Daoy (cell line): ENCODE data around the gene GAREM1. TPM values are rescaled to one million over a fixed set of nuclear protein-coding genes. Genes with fewer than 3 reads are reported as not detected.
"Not testable (repeated sequence)": the region's sequence is repeated elsewhere in the genome, so short reads cannot be mapped to it uniquely, and the experiment has no call there.

Source experiments
- DNase-seq: peaks from one replicate; pipeline ENCODE4 v3.0.0-alpha.2; 2015; ENCODE audit warnings: low read depth
- total RNA-seq: library from RNA; depleted of rRNA; stranded (reverse); fragments of >200 nt; shearing (Covaris generic); gene quantifications from 2 replicates; pipeline ENCODE4 v1.2.3, GENCODE V29; 2014

Gene GAREM1
- total RNA-seq, 1 experiment from 2014 or later: 2.2 TPM

DNA sequence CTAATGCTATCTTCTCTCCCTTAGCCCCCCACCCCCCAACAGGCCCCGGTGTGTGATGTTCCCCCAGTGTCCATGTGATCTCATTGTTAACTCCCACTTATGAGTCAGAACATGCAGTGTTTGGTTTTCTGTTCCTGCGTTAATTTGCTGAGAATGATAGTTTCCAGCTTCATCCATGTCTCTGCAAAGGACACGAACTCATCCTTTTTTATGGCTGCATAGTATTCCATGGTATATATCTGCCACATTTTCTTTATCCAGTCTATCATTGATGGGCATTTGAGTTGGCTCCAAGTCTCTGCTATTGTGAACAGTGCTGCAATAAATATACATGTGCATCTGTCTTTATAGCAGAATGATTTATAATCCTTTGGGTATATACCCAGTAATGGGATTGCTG, 179.1 kb downstream of the GAREM1 start:
- not testable (repeated sequence) for DNase-seq

- no peak for DNase-seq
Observed at GRCh38 chr18:32290810-32291209, 179.9 kb downstream of the GAREM1 start.

GRCh38 chr18:32289483-32290075, 181.1 kb downstream of the GAREM1 start:
- peak; percentile 41 for DNase-seq

GRCh38 chr18:32287873-32288272, 182.8 kb downstream of the GAREM1 start:
- no peak for DNase-seq

GRCh38 chr18:32287249-32287648, 183.4 kb downstream of the GAREM1 start:
- peak; percentile 2 for DNase-seq

- no peak for DNase-seq
Observed at GRCh38 chr18:32286749-32287148, 183.9 kb downstream of the GAREM1 start.

DNA sequence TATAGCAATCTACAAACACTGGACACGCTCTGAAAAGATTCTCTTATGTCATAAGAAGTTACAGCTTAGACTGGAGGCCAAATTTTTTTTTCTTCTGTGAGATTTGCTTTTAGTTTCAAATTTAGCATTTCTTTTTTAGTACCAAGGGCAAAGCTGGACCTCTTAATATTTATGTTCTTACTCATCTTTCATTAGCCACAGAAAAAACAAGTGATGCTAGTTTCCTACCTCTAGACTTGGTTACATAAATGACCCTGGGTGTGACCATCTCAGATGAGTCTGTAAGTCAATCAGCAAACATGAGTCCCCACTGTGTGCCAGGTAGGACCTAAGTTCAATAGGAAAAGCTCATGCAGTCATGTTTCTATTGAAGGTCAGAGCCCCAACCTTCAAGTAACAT, 186.4 kb downstream of the GAREM1 start:
- DNase-seq: no peak

GRCh38 chr18:32280911-32281310, 189.8 kb downstream of the GAREM1 start:
- DNase-seq: no peak

DNA sequence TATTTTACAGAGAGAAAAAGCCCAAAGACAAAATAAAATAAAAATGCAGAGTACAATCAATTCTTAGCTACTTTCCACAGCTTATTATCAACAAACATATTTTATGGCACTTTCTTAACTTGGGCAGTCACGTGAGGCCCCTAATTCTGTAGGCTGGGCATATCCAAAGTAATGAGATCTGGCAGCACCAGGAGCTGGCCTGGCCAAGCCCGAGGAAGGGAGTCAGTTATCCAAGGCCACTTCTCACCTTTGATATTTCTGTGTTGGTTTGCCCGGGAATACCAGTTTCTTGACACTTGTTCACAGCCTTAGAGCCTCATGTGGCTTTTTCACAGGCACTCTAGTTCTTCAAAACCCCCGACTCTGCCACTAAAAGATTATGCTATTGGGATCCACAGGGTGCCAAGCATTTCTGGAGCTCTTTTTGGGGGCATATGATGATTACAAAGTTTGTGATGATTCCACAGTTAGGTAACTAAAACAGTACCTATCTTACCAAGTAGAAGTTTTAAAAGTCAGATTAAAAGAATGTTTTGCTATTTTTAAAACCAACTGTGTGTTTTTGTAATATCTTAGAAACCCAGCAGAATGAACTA, 190.4 kb downstream of the GAREM1 start:
- DNase-seq: no peak

DNA sequence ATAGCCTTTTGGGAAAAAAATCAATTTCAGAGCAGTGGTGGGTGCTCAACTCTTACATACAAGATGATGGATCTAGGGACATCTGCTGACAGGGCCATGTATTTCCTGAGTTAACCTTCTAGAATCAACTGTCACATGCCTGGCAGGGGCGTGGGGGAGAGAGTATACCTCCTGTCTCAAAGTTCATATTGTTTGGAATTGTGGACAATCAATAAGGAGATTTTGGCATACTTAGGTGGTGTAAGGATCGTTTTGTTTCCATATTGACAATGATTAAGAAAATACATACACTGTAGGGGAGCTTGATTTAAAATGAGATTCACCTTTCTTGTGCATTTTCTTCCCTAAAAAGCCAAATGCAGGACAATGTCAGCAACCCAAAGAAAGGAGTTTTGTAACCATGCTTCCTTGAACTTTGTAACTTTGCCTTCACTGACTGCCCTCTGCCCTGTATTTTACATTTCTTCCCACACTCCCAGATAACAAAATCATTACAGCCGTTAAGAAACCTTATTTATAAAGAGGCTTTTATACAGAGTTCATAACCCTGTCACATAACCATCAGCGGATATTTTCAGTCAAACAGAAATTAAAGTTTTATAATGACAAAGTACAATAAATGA, 192.4 kb downstream of the GAREM1 start:
- no peak for DNase-seq

GRCh38 chr18:32277549-32277948, 193.1 kb downstream of the GAREM1 start:
- no peak for DNase-seq

DNA sequence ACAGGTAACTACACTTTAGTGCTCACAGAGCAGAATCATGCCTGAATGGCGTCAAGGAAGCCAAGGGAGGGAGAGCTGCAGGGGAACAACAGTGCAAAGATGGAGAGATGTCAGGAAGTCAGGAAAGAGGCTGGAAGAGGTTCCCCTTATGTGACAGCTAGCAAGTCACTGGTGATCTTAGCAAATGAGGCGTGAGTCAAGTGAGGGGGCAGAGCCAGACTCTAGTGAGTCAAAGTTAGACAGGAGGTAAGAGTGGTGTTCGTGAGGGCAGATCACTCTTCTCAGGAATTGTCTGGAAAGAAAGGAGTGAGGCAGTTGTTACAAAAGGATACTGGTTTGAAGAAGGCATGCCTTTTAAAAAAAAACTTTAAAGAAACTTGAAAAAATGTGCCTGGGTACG, 193.8 kb downstream of the GAREM1 start:
- peak; percentile 18 for DNase-seq

- DNase-seq: no peak
Observed at GRCh38 chr18:32276256-32276655, 194.4 kb downstream of the GAREM1 start.

- DNase-seq: no peak
Observed at GRCh38 chr18:32275221-32275620, 195.5 kb downstream of the GAREM1 start.

- no peak for DNase-seq
Observed at GRCh38 chr18:32274307-32274706, 196.4 kb downstream of the GAREM1 start.

- peak; percentile 30 for DNase-seq
Observed at GRCh38 chr18:32271672-32272208, 198.9 kb downstream of the GAREM1 start.

DNA sequence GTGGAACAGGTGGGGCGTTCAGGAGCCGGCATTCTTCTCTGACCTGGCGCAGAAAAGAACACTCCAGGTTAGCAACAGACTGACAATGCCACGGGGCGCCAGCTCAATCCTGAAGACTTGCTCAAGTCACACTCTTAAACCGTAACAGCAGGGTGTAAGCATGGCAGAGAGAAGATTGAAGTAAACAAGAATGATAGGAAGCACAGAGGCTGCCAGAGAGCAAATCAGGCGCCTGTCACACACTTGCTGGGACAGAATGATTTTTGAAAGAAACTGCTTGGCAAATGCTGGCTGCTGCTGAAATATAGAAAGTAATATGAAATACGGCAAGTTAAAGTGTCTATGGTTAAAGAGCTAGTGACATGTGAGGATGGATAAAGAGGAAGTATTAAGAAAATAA, 200.3 kb downstream of the GAREM1 start:
- DNase-seq: no peak

GRCh38 chr18:32267463-32267862, 203.2 kb downstream of the GAREM1 start:
- DNase-seq: no peak

- no peak for DNase-seq
Observed at GRCh38 chr18:32264401-32264800, 206.3 kb downstream of the GAREM1 start.

GRCh38 chr18:32262092-32262491, 208.6 kb downstream of the GAREM1 start:
- DNase-seq: no peak

DNA sequence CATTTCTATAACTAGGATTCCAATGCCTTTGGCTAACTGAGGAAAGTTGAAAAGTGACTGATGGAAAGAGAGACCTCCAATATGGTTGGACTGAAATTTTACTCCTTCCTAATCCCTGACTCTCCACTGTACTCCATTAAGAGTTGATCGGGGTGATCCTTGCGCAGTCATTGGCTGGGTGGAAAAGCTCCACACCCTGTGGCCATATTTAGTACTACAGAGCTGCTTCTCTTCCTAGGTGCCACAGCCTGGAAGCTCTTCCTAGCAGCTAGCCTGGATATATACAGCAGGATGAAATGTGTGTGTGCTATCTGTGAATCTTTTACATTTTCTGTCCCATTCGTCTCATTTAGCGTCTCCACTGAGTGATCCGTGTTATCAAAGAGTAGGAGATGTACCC, 209.7 kb downstream of the GAREM1 start:
- no peak for DNase-seq

DNA sequence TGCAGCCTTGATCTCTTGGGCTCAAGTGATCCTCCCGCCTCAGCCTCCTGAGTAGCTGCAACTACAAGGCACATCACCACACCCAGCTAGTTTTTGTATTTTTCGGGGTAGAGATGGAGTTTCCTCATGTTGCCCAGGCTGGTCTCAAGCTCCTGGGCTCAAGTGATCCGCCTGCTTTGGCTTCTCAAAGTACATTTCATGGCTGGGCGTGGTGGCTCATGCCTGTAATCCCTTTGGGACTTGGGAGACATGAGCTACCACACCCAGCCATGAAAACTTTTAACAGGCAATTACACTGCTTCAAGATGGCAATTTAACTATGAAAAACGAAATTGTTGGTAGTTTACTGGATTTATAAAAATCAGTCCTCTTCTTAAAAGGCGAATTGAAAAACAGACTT, 211.1 kb downstream of the GAREM1 start:
- no peak for DNase-seq

DNA sequence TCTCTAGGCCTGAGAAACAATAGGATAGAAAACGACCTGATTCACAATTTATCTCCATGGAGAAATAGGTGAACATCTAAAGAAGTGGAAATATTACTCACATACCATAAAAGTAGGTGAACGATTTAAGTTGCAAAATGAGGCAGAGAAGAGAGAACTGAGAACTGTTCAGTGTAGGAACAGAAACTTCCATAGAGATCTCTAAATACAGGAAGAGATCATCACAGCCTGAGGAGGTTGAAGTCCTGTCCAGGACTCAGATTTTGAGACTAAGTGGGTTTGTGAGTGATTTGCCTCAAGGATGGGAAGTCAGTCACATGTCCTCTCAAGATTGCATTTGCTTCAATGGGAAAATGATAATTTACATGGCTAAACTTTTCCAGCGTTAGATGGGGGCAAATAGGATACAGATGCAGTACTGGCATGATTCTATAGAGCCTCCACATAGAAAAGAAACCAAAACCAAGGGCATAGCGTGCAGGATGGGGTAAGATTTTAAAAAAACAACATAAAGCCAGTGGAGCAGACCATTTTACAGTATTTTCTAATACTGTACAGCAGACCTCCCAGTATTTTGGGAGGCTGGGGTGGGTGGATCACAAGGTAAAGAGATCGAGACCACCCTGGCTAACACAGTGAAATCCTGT, 212.0 kb downstream of the GAREM1 start:
- DNase-seq: no peak
